Neuronal stem cell (in vitro differentiated cells): Measurements from ENCODE around the gene TESMIN.
A peak's percentile ranks its signal among the peaks of the same experiment; 100 is the strongest.

Source experiments
- DNase-seq: peaks from one replicate; pipeline ENCODE4 v3.0.0-alpha.2; 2013; ENCODE audit warnings: low spot score
- H2AFZ ChIP-seq: one replicate; pipeline ENCODE4 v1.6.1; 2013; ENCODE audit warnings: mild to moderate bottlenecking, low read length, inconsistent platforms
- H2AK5ac ChIP-seq: 2 replicates; pipeline ENCODE4 v1.6.1; 2013; ENCODE audit warnings: low read depth, mild to moderate bottlenecking, inconsistent platforms, low read length, moderate library complexity, mixed read lengths
- H2BK120ac ChIP-seq: 2 replicates; pipeline ENCODE4 v1.6.1; 2013; ENCODE audit warnings: low read depth, mild to moderate bottlenecking, inconsistent platforms, low read length, moderate library complexity, mixed read lengths
- H2BK12ac ChIP-seq: one replicate; pipeline ENCODE4 v1.6.1; 2013; ENCODE audit warnings: low read length, inconsistent platforms
- H2BK15ac ChIP-seq: 2 replicates; pipeline ENCODE4 v1.6.1; 2013; ENCODE audit warnings: mild to moderate bottlenecking, low read length, inconsistent platforms, mixed read lengths
- H2BK5ac ChIP-seq: one replicate; pipeline ENCODE4 v1.6.1; 2013; ENCODE audit warnings: inconsistent platforms, mild to moderate bottlenecking, low read length, moderate library complexity
- H3K14ac ChIP-seq: one replicate; pipeline ENCODE4 v1.6.1; 2013; ENCODE audit warnings: low read length, inconsistent platforms
- H3K18ac ChIP-seq: 2 replicates; pipeline ENCODE4 v1.6.1; 2013; ENCODE audit warnings: low read length, inconsistent platforms
- H3K23ac ChIP-seq: 2 replicates; pipeline ENCODE4 v1.6.1; 2013; ENCODE audit warnings: low read depth, mild to moderate bottlenecking, mixed read lengths, low read length, inconsistent platforms; ENCODE audit not compliant: poor library complexity
- H3K27ac ChIP-seq: replicated peaks from 3 replicates; pipeline ENCODE4 v1.5.1; 2013; ENCODE audit warnings: low read length, inconsistent platforms
- H3K27me3 ChIP-seq, 3 experiments: 2 replicates each; pipeline ENCODE4 v1.6.1; 2013; ENCODE audit warnings: low read length in 3 of 3, mild to moderate bottlenecking in 2 of 3, inconsistent platforms in 1 of 3, low read depth in 1 of 3, mixed read lengths in 1 of 3, moderate library complexity in 1 of 3; ENCODE audit not compliant: control insufficient read depth in 3 of 3, insufficient read depth in 3 of 3
- H3K36me3 ChIP-seq, 2 donors: replicated peaks in 1 of 2; 2 replicates each; pipeline ENCODE4 v1.6.1; 2013; ENCODE audit warnings: low read length in 2 of 2; ENCODE audit not compliant: control insufficient read depth in 2 of 2, insufficient read depth in 2 of 2
- H3K4ac ChIP-seq: 2 replicates; pipeline ENCODE4 v1.6.1; 2013; ENCODE audit warnings: inconsistent platforms, mild to moderate bottlenecking, low read length, moderate library complexity
- H3K4me1 ChIP-seq, 2 donors: 1 replicate in 1 of 2; 2 replicates in 1 of 2; pipeline ENCODE4 v1.6.1; 2013; ENCODE audit warnings: low read length in 2 of 2, low read depth in 1 of 2; ENCODE audit not compliant: control insufficient read depth in 2 of 2, insufficient read depth in 1 of 2
- H3K4me2 ChIP-seq: one replicate; pipeline ENCODE4 v1.6.1; 2013; ENCODE audit warnings: mild to moderate bottlenecking, low read length, inconsistent platforms; ENCODE audit not compliant: insufficient read depth, poor library complexity, severe bottlenecking
- H3K4me3 ChIP-seq, 2 donors: 2 replicates each; pipeline ENCODE4 v1.5.1; 2013; ENCODE audit warnings: low read length in 2 of 2, mild to moderate bottlenecking in 2 of 2, inconsistent platforms in 1 of 2, moderate library complexity in 1 of 2
- H3K79me1 ChIP-seq: one replicate; pipeline ENCODE4 v1.6.1; 2013; ENCODE audit warnings: low read depth, mild to moderate bottlenecking, inconsistent platforms, low read length, moderate library complexity
- H3K9ac ChIP-seq: one replicate; pipeline ENCODE4 v1.6.1; 2013; ENCODE audit warnings: mild to moderate bottlenecking, low read depth, low read length, inconsistent platforms; ENCODE audit not compliant: poor library complexity
- H3K9me3 ChIP-seq, 2 donors: replicated peaks in 1 of 2; 2 replicates each; pipeline versions ENCODE3 to v1.6.1; 2013; ENCODE audit warnings: low read length in 2 of 2, mild to moderate bottlenecking in 2 of 2, inconsistent platforms in 1 of 2, low read depth in 1 of 2, mixed read lengths in 1 of 2, moderate library complexity in 1 of 2; ENCODE audit not compliant: control insufficient read depth in 2 of 2, insufficient read depth in 1 of 2
- H4K8ac ChIP-seq: one replicate; pipeline ENCODE4 v1.6.1; 2013; ENCODE audit warnings: low read depth, mild to moderate bottlenecking, inconsistent platforms, low read length, moderate library complexity
- H4K91ac ChIP-seq: one replicate; pipeline ENCODE4 v1.6.1; 2013; ENCODE audit warnings: low read length, low read depth, mild to moderate bottlenecking, inconsistent platforms; ENCODE audit not compliant: poor library complexity
- WGBS, 2 donors: extraction: QIAGEN DNeasy Blood & Tissue Kit; methylation state at CpG; one replicate each; pipeline ENCODE4 v1.1.7; 2013; ENCODE audit warnings: missing lambda C conversion rate in 2 of 2, mixed read lengths in 1 of 2; ENCODE audit not compliant: insufficient read length in 2 of 2, insufficient replicate concordance in 1 of 2; ENCODE audit errors: extremely low coverage in 2 of 2; 5-methylcytosine and 5-hydroxymethylcytosine counted together

TESMIN gene

DNA sequence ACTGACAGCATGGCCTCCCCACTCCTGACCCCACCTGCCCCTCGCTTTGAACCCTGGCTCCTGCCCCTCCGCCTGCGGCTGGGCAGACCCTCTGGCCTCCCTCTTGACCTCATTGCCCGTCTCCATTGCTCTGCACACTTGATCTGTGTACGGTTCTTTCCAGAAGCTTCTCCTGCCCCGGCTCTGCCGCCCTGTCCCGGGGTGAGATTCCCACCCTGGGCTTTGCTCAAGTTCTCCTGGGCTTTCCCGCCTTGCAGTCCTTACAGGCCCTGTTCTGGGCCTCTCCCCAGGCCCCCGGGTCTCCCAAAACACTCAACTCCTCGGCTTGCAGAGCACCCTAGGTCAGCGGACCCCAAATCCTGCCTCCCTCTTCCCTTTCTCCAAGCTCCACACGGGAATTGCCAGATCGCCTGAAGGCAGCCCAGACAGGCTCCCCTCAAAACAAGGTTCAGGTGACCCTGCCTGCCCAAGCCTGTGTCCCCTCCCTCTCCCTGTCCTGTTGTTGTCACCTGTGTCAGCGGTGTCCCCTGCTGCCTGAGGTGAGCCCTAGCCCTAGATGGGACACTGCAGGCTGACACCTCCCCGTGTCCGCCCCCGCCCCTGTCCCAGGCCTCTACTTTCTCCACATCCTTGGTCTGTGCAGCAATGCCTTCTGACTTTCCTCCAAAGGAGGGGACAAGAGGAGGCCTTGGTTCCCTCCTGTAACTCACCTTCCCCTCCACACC, 65.5 kb downstream of the TESMIN start:
- no peak overlapping the region for H3K9ac ChIP-seq
- H3K23ac ChIP-seq = peak overlapping the region; percentile 77
- no CpG with 5 or more reads among the region's 18 CpGs for WGBS, 2 donors
- peaks cover 0 to 2% of the 10 kb centered on the region in 2 donors for H3K4me1 ChIP-seq
- H3K4me2 ChIP-seq = no peak overlapping the region
- no peaks in the 10 kb centered on the region for H3K9me3 ChIP-seq
- H3K4me3 ChIP-seq = no peak overlapping the region
- H3K14ac ChIP-seq = no peak overlapping the region
- no peak for DNase-seq
- H3K27me3 ChIP-seq = peaks cover 23 to 90% (median 53%) of the 10 kb centered on the region in 3 experiments
- no peaks in the 10 kb centered on the region for H3K79me1 ChIP-seq
- no peak overlapping the region for H2BK15ac ChIP-seq
- H4K91ac ChIP-seq = no peak overlapping the region
- no peak overlapping the region for H2BK120ac ChIP-seq
- no peak overlapping the region for H4K8ac ChIP-seq
- H2AK5ac ChIP-seq = peak overlapping the region; percentile 81
- H3K27ac ChIP-seq = no peak overlapping the region
- peak overlapping the region; percentile 29 for H3K18ac ChIP-seq
- peak overlapping the region; percentile 41 for H2BK5ac ChIP-seq
- no peak overlapping the region for H2AFZ ChIP-seq
- no peaks in the 10 kb centered on the region for H3K36me3 ChIP-seq
- no peak overlapping the region for H2BK12ac ChIP-seq
- no peak overlapping the region for H3K4ac ChIP-seq

GRCh38 chr11:68684385-68685356, 66.6 kb downstream of the TESMIN start, which contains the start of gene GAL:
Gene GAL, plus strand, starts transcription at chr11:68684544. Its CDS starts 380 bp downstream, at chr11:68684924.
- peak within 1 kb of the TSS; percentile 29 for H3K4ac ChIP-seq
- peak within 1 kb of the TSS; percentile 75 for H3K14ac ChIP-seq
- peak within 1 kb of the TSS in 1 of 2 donors; percentile 72 for H3K4me3 ChIP-seq
- peak within 1 kb of the TSS; percentile 91 for H2AK5ac ChIP-seq
- no CpG with 5 or more reads among the region's 113 CpGs for WGBS, 2 donors
- H4K8ac ChIP-seq = no peak within 1 kb of the TSS
- H3K79me1 ChIP-seq = no peaks in the 10 kb centered on the region
- H3K27me3 ChIP-seq = peaks cover 23 to 79% (median 53%) of the 10 kb centered on the region in 3 experiments
- peak within 1 kb of the TSS; percentile 88 for H3K18ac ChIP-seq
- H3K4me1 ChIP-seq = no peaks in the 10 kb centered on the region
- no peak within 1 kb of the TSS for H3K27ac ChIP-seq
- H3K36me3 ChIP-seq = no peaks in the 10 kb centered on the region
- peak within 1 kb of the TSS; percentile 63 for H2AFZ ChIP-seq
- H4K91ac ChIP-seq = no peak within 1 kb of the TSS
- H3K9ac ChIP-seq = peak within 1 kb of the TSS; percentile 72
- H2BK15ac ChIP-seq = peak within 1 kb of the TSS; percentile 41
- peak within 1 kb of the TSS; percentile 49 for H2BK120ac ChIP-seq
- H3K9me3 ChIP-seq = no peaks in the 10 kb centered on the region
- peak within 1 kb of the TSS; percentile 63 for H2BK12ac ChIP-seq
- peak within 1 kb of the TSS; percentile 76 for H2BK5ac ChIP-seq
- peak within 1 kb of the TSS; percentile 97 for H3K4me2 ChIP-seq
- no peak for DNase-seq
- H3K23ac ChIP-seq = peak within 1 kb of the TSS; percentile 80

GRCh38 chr11:68683536-68684384, 67.6 kb downstream of the TESMIN start:
- H4K8ac ChIP-seq = no peak overlapping the region
- peak overlapping the region; percentile 80 for H3K23ac ChIP-seq
- peak overlapping the region; percentile 77 for H3K18ac ChIP-seq
- H3K4me2 ChIP-seq = peak overlapping the region; percentile 97
- peak overlapping the region; percentile 75 for H3K14ac ChIP-seq
- peak overlapping the region; percentile 30 for H3K9ac ChIP-seq
- peak overlapping the region; percentile 29 for H3K4ac ChIP-seq
- no peaks in the 10 kb centered on the region for H3K79me1 ChIP-seq
- no peak overlapping the region for H4K91ac ChIP-seq
- H3K36me3 ChIP-seq = no peaks in the 10 kb centered on the region
- H2BK12ac ChIP-seq = peak overlapping the region; percentile 63
- no peak overlapping the region for H3K27ac ChIP-seq
- H2AK5ac ChIP-seq = peak overlapping the region; percentile 91
- H2BK120ac ChIP-seq = peak overlapping the region; percentile 38
- H2BK5ac ChIP-seq = no peak overlapping the region
- peak overlapping the region; percentile 63 for H2AFZ ChIP-seq
- H3K4me3 ChIP-seq = peak overlapping the region in 1 of 2 donors; percentile 72
- H3K27me3 ChIP-seq = peaks cover 23 to 74% (median 53%) of the 10 kb centered on the region in 3 experiments
- no CpG with 5 or more reads among the region's 37 CpGs for WGBS, 2 donors
- no peak for DNase-seq
- H3K9me3 ChIP-seq = no peaks in the 10 kb centered on the region
- H2BK15ac ChIP-seq = peak overlapping the region; percentile 41
- H3K4me1 ChIP-seq = no peaks in the 10 kb centered on the region
